ENCODE results near the gene TGFB2. TPM values are rescaled to one million over a fixed set of nuclear protein-coding genes. Genes with fewer than 3 reads are reported as not detected.

Gene TGFB2
- total RNA-seq, 4 donors from 2014 or later, result 0.40 to 1.9 (median 0.57) TPM

- no peaks in the 10 kb centered on the region for H3K9me3 ChIP-seq
- H3K4me3 ChIP-seq, result no peak overlapping the region
- no peaks in the 10 kb centered on the region for H3K36me3 ChIP-seq
- H3K4me1 ChIP-seq, result no peaks in the 10 kb centered on the region
- TF ChIP-seq POLR2A (IDR thresholded peaks at IDR 0.05), result no peak
- TF ChIP-seq CTCF (IDR thresholded peaks at IDR 0.05), result no peak
- DNase-seq, result no peak
- 73 to 95% methylated on average over 1 of the region's 1 CpG for WGBS, 2 donors
- no peaks in the 10 kb centered on the region for H3K27me3 ChIP-seq
- no peak overlapping the region for H3K27ac ChIP-seq
- intact Hi-C loops (cut with DNase I), result no loop called here
These were observed 85.2 kb downstream of the TGFB2 start for GRCh38 chr1:218430346-218430745.

- intact Hi-C loops (cut with DNase I), result no loop called here
- WGBS, 2 donors, result 65 to 75% methylated on average over 2 of the region's 2 CpGs
- no peaks in the 10 kb centered on the region for H3K27me3 ChIP-seq
- H3K27ac ChIP-seq, result no peak overlapping the region
- no peak overlapping the region for H3K4me3 ChIP-seq
- TF ChIP-seq CTCF (IDR thresholded peaks at IDR 0.05) (no peak), POLR2A (IDR thresholded peaks at IDR 0.05) (no peak)
- no peaks in the 10 kb centered on the region for H3K4me1 ChIP-seq
- H3K36me3 ChIP-seq, result no peaks in the 10 kb centered on the region
- DNase-seq, result no peak
- H3K9me3 ChIP-seq, result no peaks in the 10 kb centered on the region
These were observed 85.7 kb downstream of the TGFB2 start for GRCh38 chr1:218430822-218431221.

GRCh38 chr1:218431476-218431875 is 86.3 kb downstream of the TGFB2 start:
- TF ChIP-seq CTCF (IDR thresholded peaks at IDR 0.05) (no peak), POLR2A (IDR thresholded peaks at IDR 0.05) (no peak)
- Histone ChIP-seq H3K27ac (no peak overlapping the region), H3K36me3 (no peaks in the 10 kb centered on the region), H3K9me3 (no peaks in the 10 kb centered on the region), H3K4me1 (no peaks in the 10 kb centered on the region), H3K4me3 (no peak overlapping the region), H3K27me3 (no peaks in the 10 kb centered on the region)
- no peak for DNase-seq
- 37 to 62% methylated on average over 1 of the region's 1 CpG for WGBS, 2 donors
- intact Hi-C loops (cut with DNase I), result no loop called here

GRCh38 chr1:218433744-218434143 is 88.6 kb downstream of the TGFB2 start:
- 89 to 98% methylated on average over 2 of the region's 2 CpGs for WGBS, 2 donors
- intact Hi-C loops (cut with DNase I), result no loop called here
- no peak for TF ChIP-seq POLR2A (IDR thresholded peaks at IDR 0.05)
- TF ChIP-seq CTCF (IDR thresholded peaks at IDR 0.05), result no peak
- Histone ChIP-seq H3K4me1 (no peaks in the 10 kb centered on the region), H3K9me3 (no peaks in the 10 kb centered on the region), H3K27me3 (no peaks in the 10 kb centered on the region), H3K36me3 (no peaks in the 10 kb centered on the region), H3K4me3 (no peak overlapping the region), H3K27ac (no peak overlapping the region)
- no peak for DNase-seq

GRCh38 chr1:218435528-218435927 is 90.4 kb downstream of the TGFB2 start:
- no peak for TF ChIP-seq POLR2A (IDR thresholded peaks at IDR 0.05)
- no peak for TF ChIP-seq CTCF (IDR thresholded peaks at IDR 0.05)
- Histone ChIP-seq H3K4me3 (no peak overlapping the region), H3K9me3 (no peaks in the 10 kb centered on the region), H3K27me3 (no peaks in the 10 kb centered on the region), H3K27ac (no peak overlapping the region), H3K36me3 (no peaks in the 10 kb centered on the region), H3K4me1 (no peaks in the 10 kb centered on the region)
- WGBS, 2 donors, result 90 to 95% methylated on average over 5 of the region's 5 CpGs
- DNase-seq, result no peak
- intact Hi-C loops (cut with DNase I), result no loop called here
